Natural killer cell (primary cell): Measurements from ENCODE around the gene MRPL10. TPM values are rescaled to one million over a fixed set of nuclear protein-coding genes. Genes with fewer than 3 reads are reported as not detected.

ENCODE experiments used
- ATAC-seq, 3 donors: fragments of 150-1000 bp in 2 of 3; fragments of 200-7000 bp in 1 of 3; cut with Tn5 transposase; 1 replicate in 1 of 3; 2 replicates in 2 of 3; pipeline ENCODE4 v1.10.0; 2021; ENCODE audit warnings: mild to moderate bottlenecking in 2 of 3, moderate library complexity in 2 of 3
- DNase-seq, 2 donors: peaks; one replicate each; pipeline versions ENCODE4 v3.0.0 to v3.0.0-alpha.2; 2013 to 2021; ENCODE audit warnings: mixed read lengths in 1 of 2
- H3K27ac ChIP-seq: one replicate; pipeline ENCODE4 v1.5.1; 2013; ENCODE audit warnings: mild to moderate bottlenecking, low read length
- H3K27me3 ChIP-seq: one replicate; pipeline ENCODE4 v1.6.1; 2013; ENCODE audit warnings: low read length; ENCODE audit not compliant: control insufficient read depth, insufficient read depth
- H3K36me3 ChIP-seq: one replicate; pipeline ENCODE4 v1.6.1; 2013; ENCODE audit warnings: low read length; ENCODE audit not compliant: control insufficient read depth, insufficient read depth
- H3K4me1 ChIP-seq: one replicate; pipeline ENCODE4 v1.6.1; 2013; ENCODE audit warnings: low read length; ENCODE audit not compliant: control insufficient read depth, insufficient read depth
- H3K4me3 ChIP-seq: one replicate; pipeline ENCODE4 v1.5.1; 2013; ENCODE audit warnings: low read length
- H3K9me3 ChIP-seq: one replicate; pipeline ENCODE4 v1.6.1; 2013; ENCODE audit warnings: low read length; ENCODE audit not compliant: control insufficient read depth, insufficient read depth
- H3K27ac Mint-ChIP-seq, 2 donors: one replicate each; pipeline ENCODE4 v1.8.0; 2022; ENCODE audit warnings: mild to moderate bottlenecking in 2 of 2, mixed read lengths in 2 of 2, moderate library complexity in 1 of 2
- H3K27me3 Mint-ChIP-seq, 2 donors: one replicate each; pipeline ENCODE4 v1.8.0; 2022; ENCODE audit warnings: low read depth in 2 of 2, mixed read lengths in 2 of 2
- H3K36me3 Mint-ChIP-seq: one replicate; pipeline ENCODE4 v1.8.0; 2022; ENCODE audit warnings: mixed read lengths
- H3K4me1 Mint-ChIP-seq, 2 donors: one replicate each; pipeline ENCODE4 v1.8.0; 2022; ENCODE audit warnings: mixed read lengths in 2 of 2
- H3K4me3 Mint-ChIP-seq: one replicate; pipeline ENCODE4 v1.8.0; 2022; ENCODE audit warnings: mild to moderate bottlenecking, moderate library complexity, mixed read lengths
- H3K9me3 Mint-ChIP-seq, 2 donors: one replicate each; pipeline ENCODE4 v1.8.0; 2022; ENCODE audit warnings: mixed read lengths in 2 of 2
- CTCF ChIP-seq: fragments of 200-600 bp; IDR thresholded peaks from one replicate; pipeline ENCODE4 v1.8.0; 2022; ENCODE audit warnings: antibody characterized with exemption
- WGBS: methylation state at CpG from one replicate; pipeline ENCODE4 v1.1.7; 2013; ENCODE audit warnings: missing lambda C conversion rate; ENCODE audit not compliant: insufficient coverage; 5-methylcytosine and 5-hydroxymethylcytosine counted together
- intact Hi-C: fragments of 100-400 bp; cut with micrococcal nuclease; formaldehyde crosslinking; loops from one replicate; pipeline ENCODE4 v1.14.2; 2022
- total RNA-seq, 4 donors: library from RNA; stranded (reverse); fragments of 120-200 nt in 1 of 4; gene quantifications; one replicate each; pipeline versions ENCODE4 v1.2.3 to v1.2.4, GENCODE V29; 2013 to 2022

The MRPL10 gene
- total RNA-seq, 3 donors from 2014 or later (not counting 1 experiment from before 2014, with no cell fraction given) = 106 to 232 (median 144) TPM

DNA sequence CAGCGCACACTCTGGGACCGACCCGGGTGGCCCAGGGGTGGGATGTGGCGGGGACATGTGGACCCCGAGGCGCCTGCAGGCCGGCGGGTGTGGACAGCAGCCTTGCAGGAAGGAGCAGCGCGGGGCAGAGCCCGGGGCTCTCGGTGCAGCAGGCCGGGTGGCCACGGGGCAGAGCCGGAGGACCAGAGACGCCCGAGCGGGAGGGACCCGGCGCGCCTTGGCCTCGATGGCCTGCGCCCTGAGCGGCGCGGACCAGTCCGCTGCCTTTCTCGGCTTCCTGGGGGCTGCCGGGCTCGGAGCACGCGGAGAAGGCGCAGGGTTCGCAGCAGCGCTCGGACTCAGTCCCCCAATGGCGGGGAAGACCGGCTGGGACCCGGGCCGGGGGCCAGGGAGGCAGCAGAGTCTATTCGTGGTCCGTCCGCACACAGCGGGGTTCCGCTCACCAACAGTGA lies 53.1 kb downstream of the MRPL10 start:
- H3K27me3 ChIP-seq = peaks cover 4% of the 10 kb centered on the region
- WGBS = 33% methylated on average over 45 of the region's 45 CpGs
- no peaks in the 10 kb centered on the region for H3K36me3 Mint-ChIP-seq

GRCh38 chr17:47776330-47777197 lies 54.8 kb downstream of the MRPL10 start:
- Mint-ChIP-seq H3K4me3 (no peak overlapping the region), H3K27ac (no peak overlapping the region), H3K27me3 (peaks cover 18 to 25% of the 10 kb centered on the region in 2 donors), H3K36me3 (no peaks in the 10 kb centered on the region), H3K4me1 (peaks cover 0 to 7% of the 10 kb centered on the region in 2 donors), H3K9me3 (no peaks in the 10 kb centered on the region)
- H3K27ac ChIP-seq = no peak overlapping the region
- WGBS = 52% methylated on average over 10 of the region's 14 CpGs
- peak in 1 of 2 donors; percentile 78 for DNase-seq
- peak; percentile 74 to 98 (median 92) for ATAC-seq
- H3K4me1 ChIP-seq = peaks cover 3% of the 10 kb centered on the region
- intact Hi-C loops = loop anchor here (1.0 to 5.0 kb wide), 3 partner anchors 14 to 116 kb away; no protein-coding TSS in a partner anchor
- peak; percentile 77 for TF ChIP-seq CTCF
- H3K27me3 ChIP-seq = peaks cover 4% of the 10 kb centered on the region
- H3K36me3 ChIP-seq = no peaks in the 10 kb centered on the region
- no peaks in the 10 kb centered on the region for H3K9me3 ChIP-seq
- no peak overlapping the region for H3K4me3 ChIP-seq

More for the DNA sequence above, 53.1 kb downstream of the MRPL10 start:
- no peak overlapping the region for H3K4me3 ChIP-seq
- no peaks in the 10 kb centered on the region for H3K36me3 ChIP-seq
- no peak overlapping the region for H3K27ac Mint-ChIP-seq
- ATAC-seq (no peak), DNase-seq (no peak)
- H3K4me3 Mint-ChIP-seq = no peak overlapping the region
- intact Hi-C loops = loop anchor here (5.0 kb wide), 1 partner anchor 114 kb away; no protein-coding TSS in a partner anchor
- TF ChIP-seq CTCF = no peak
- peaks cover 18 to 28% of the 10 kb centered on the region in 2 donors for H3K27me3 Mint-ChIP-seq
- H3K4me1 Mint-ChIP-seq = peaks cover 0 to 7% of the 10 kb centered on the region in 2 donors
- H3K9me3 ChIP-seq = no peaks in the 10 kb centered on the region
- H3K9me3 Mint-ChIP-seq = no peaks in the 10 kb centered on the region
- H3K27ac ChIP-seq = no peak overlapping the region
- peaks cover 3% of the 10 kb centered on the region for H3K4me1 ChIP-seq

DNA sequence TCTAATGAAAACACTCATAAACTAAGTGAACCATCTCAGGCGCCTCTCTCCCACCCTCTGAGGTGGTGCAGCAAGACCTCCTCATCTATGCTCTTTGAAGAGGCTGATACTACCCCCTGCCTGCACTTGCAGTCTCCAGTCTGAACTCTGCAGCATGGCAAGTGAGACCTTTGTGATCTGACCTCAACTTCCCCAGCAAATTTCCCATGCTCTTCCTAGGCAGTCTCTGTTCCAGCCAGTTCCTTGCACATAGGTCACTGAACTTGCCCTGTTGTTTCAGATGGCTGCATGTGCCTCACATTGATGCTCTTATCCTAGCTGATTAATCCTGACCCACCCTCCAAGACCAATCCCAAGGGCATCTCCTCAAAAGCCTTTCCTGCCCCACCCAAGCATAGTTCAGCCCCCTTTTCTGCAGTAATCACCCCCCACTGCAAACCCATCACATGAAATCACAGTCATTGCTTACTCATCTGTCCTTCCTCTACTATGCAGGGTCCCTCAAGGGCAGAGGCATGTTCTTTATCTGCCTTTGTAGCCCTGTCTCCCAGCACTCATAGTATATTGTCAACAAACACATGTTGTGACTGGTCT lies 56.3 kb downstream of the MRPL10 start:
- Histone ChIP-seq H3K27ac (no peak overlapping the region), H3K36me3 (no peaks in the 10 kb centered on the region), H3K27me3 (peaks cover 4% of the 10 kb centered on the region), H3K4me3 (no peak overlapping the region), H3K9me3 (no peaks in the 10 kb centered on the region), H3K4me1 (peaks cover 3% of the 10 kb centered on the region)
- peaks cover 0 to 7% of the 10 kb centered on the region in 2 donors for H3K4me1 Mint-ChIP-seq
- H3K4me3 Mint-ChIP-seq = no peak overlapping the region
- intact Hi-C loops = loop anchor here (5.0 kb wide), 1 partner anchor 117 kb away; no protein-coding TSS in a partner anchor
- ATAC-seq = no peak
- H3K9me3 Mint-ChIP-seq = no peaks in the 10 kb centered on the region
- DNase-seq = no peak
- no peaks in the 10 kb centered on the region for H3K36me3 Mint-ChIP-seq
- 82% methylated on average over 1 of the region's 1 CpG for WGBS
- H3K27me3 Mint-ChIP-seq = peaks cover 18 to 25% of the 10 kb centered on the region in 2 donors
- no peak for TF ChIP-seq CTCF
- H3K27ac Mint-ChIP-seq = no peak overlapping the region
